ENCODE data around the gene CCL15. TPM values are rescaled to one million over a fixed set of nuclear protein-coding genes. Genes with fewer than 3 reads are reported as not detected.

Gene CCL15
- total RNA-seq, 1 donor from 2014 or later: not detected

GRCh38 chr17:35981246-35981645 lies 20.1 kb downstream of the CCL15 start, which contains the start of gene CCL16:
CCL16 (minus strand) TSS chr17:35981497; CDS start chr17:35981420, 77 bp downstream.
- Mint-ChIP-seq H3K4me3 (no peak within 1 kb of the TSS), H3K27ac (no peak within 1 kb of the TSS), H3K27me3 (peaks cover 10% of the 10 kb centered on the region), H3K36me3 (ENCODE audit: low read depth) (no peaks in the 10 kb centered on the region), H3K9me3 (no peaks in the 10 kb centered on the region), H3K4me1 (no peaks in the 10 kb centered on the region)
- intact Hi-C loops (cut with micrococcal nuclease): no loop called here
- no peak for DNase-seq

- Mint-ChIP-seq H3K4me1 (no peaks in the 10 kb centered on the region), H3K27ac (no peak overlapping the region), H3K9me3 (no peaks in the 10 kb centered on the region), H3K27me3 (peaks cover 10% of the 10 kb centered on the region), H3K4me3 (no peak overlapping the region), H3K36me3 (ENCODE audit: low read depth) (no peaks in the 10 kb centered on the region)
- intact Hi-C loops (cut with micrococcal nuclease): loop anchor here (5.0 kb wide), 1 partner anchor 504 kb away; no protein-coding TSS in a partner anchor
- DNase-seq: no peak
Measured at GRCh38 chr17:35978346-35978745, 23.0 kb downstream of the CCL15 start.

GRCh38 chr17:35977509-35977908 lies 23.8 kb downstream of the CCL15 start:
- Mint-ChIP-seq H3K9me3 (no peaks in the 10 kb centered on the region), H3K27ac (no peak overlapping the region), H3K27me3 (peaks cover 10% of the 10 kb centered on the region), H3K4me1 (no peaks in the 10 kb centered on the region), H3K4me3 (no peak overlapping the region), H3K36me3 (ENCODE audit: low read depth) (no peaks in the 10 kb centered on the region)
- no peak for DNase-seq
- intact Hi-C loops (cut with micrococcal nuclease): loop anchor here (5.0 kb wide), 1 partner anchor 505 kb away; no protein-coding TSS in a partner anchor

GRCh38 chr17:35973333-35974260 lies 27.8 kb downstream of the CCL15 start:
- Mint-ChIP-seq H3K27ac (no peak overlapping the region), H3K9me3 (no peaks in the 10 kb centered on the region), H3K27me3 (peaks cover 8% of the 10 kb centered on the region), H3K4me3 (no peak overlapping the region), H3K4me1 (peaks cover 5% of the 10 kb centered on the region), H3K36me3 (ENCODE audit: low read depth) (no peaks in the 10 kb centered on the region)
- no peak for DNase-seq
- intact Hi-C loops (cut with micrococcal nuclease): no loop called here

GRCh38 chr17:35972945-35973332 lies 28.4 kb downstream of the CCL15 start:
- Mint-ChIP-seq H3K36me3 (ENCODE audit: low read depth) (no peaks in the 10 kb centered on the region), H3K27ac (no peak overlapping the region), H3K27me3 (peaks cover 8% of the 10 kb centered on the region), H3K9me3 (no peaks in the 10 kb centered on the region), H3K4me3 (no peak overlapping the region), H3K4me1 (peaks cover 5% of the 10 kb centered on the region)
- DNase-seq: no peak
- intact Hi-C loops (cut with micrococcal nuclease): no loop called here

GRCh38 chr17:35972535-35972934 lies 28.8 kb downstream of the CCL15 start:
- no peaks in the 10 kb centered on the region for H3K9me3 Mint-ChIP-seq
- no peak for DNase-seq
- H3K36me3 Mint-ChIP-seq (ENCODE audit: low read depth): no peaks in the 10 kb centered on the region
- intact Hi-C loops (cut with micrococcal nuclease): no loop called here
- H3K27me3 Mint-ChIP-seq: peaks cover 8% of the 10 kb centered on the region
- H3K27ac Mint-ChIP-seq: no peak overlapping the region
- H3K4me1 Mint-ChIP-seq: peaks cover 5% of the 10 kb centered on the region
- no peak overlapping the region for H3K4me3 Mint-ChIP-seq

- Mint-ChIP-seq H3K27me3 (peaks cover 8% of the 10 kb centered on the region), H3K36me3 (ENCODE audit: low read depth) (no peaks in the 10 kb centered on the region), H3K9me3 (no peaks in the 10 kb centered on the region), H3K4me3 (no peak overlapping the region), H3K4me1 (peaks cover 5% of the 10 kb centered on the region), H3K27ac (no peak overlapping the region)
- intact Hi-C loops (cut with micrococcal nuclease): no loop called here
- no peak for DNase-seq
Measured at GRCh38 chr17:35972066-35972465, 29.3 kb downstream of the CCL15 start.

GRCh38 chr17:35969558-35970380 lies 31.6 kb downstream of the CCL15 start:
- DNase-seq: peak; percentile 92
- H3K27ac Mint-ChIP-seq: no peak overlapping the region
- H3K4me1 Mint-ChIP-seq: peaks cover 5% of the 10 kb centered on the region
- H3K36me3 Mint-ChIP-seq (ENCODE audit: low read depth): no peaks in the 10 kb centered on the region
- no peak overlapping the region for H3K4me3 Mint-ChIP-seq
- H3K27me3 Mint-ChIP-seq: peaks cover 3% of the 10 kb centered on the region
- intact Hi-C loops (cut with micrococcal nuclease): loop anchor here (1.0 kb wide), 2 partner anchors 103 to 180 kb away; no protein-coding TSS in a partner anchor
- H3K9me3 Mint-ChIP-seq: no peaks in the 10 kb centered on the region

GRCh38 chr17:35968520-35969054 lies 32.8 kb downstream of the CCL15 start:
- peaks cover 11% of the 10 kb centered on the region for H3K27me3 Mint-ChIP-seq

GRCh38 chr17:35965272-35965671 lies 36.1 kb downstream of the CCL15 start:
- no peaks in the 10 kb centered on the region for H3K36me3 Mint-ChIP-seq (ENCODE audit: low read depth)
- peaks cover 19% of the 10 kb centered on the region for H3K27me3 Mint-ChIP-seq
- no peak overlapping the region for H3K27ac Mint-ChIP-seq
- no peak overlapping the region for H3K4me3 Mint-ChIP-seq
- peaks cover 5% of the 10 kb centered on the region for H3K4me1 Mint-ChIP-seq
- H3K9me3 Mint-ChIP-seq: no peaks in the 10 kb centered on the region
- intact Hi-C loops (cut with micrococcal nuclease): no loop called here
- no peak for DNase-seq

More at GRCh38 chr17:35968520-35969054, 32.8 kb downstream of the CCL15 start:
- Mint-ChIP-seq H3K4me1 (peaks cover 5% of the 10 kb centered on the region), H3K9me3 (no peaks in the 10 kb centered on the region), H3K36me3 (ENCODE audit: low read depth) (no peaks in the 10 kb centered on the region), H3K4me3 (no peak overlapping the region), H3K27ac (no peak overlapping the region)
- DNase-seq: no peak
- intact Hi-C loops (cut with micrococcal nuclease): loop anchor here (1.0 kb wide), 2 partner anchors 104 to 181 kb away; no protein-coding TSS in a partner anchor

GRCh38 chr17:35963663-35964062 lies 37.7 kb downstream of the CCL15 start:
- Mint-ChIP-seq H3K27me3 (peaks cover 21% of the 10 kb centered on the region), H3K4me1 (no peaks in the 10 kb centered on the region), H3K4me3 (no peak overlapping the region), H3K9me3 (no peaks in the 10 kb centered on the region), H3K36me3 (ENCODE audit: low read depth) (no peaks in the 10 kb centered on the region), H3K27ac (no peak overlapping the region)
- DNase-seq: no peak
- intact Hi-C loops (cut with micrococcal nuclease): no loop called here

- Mint-ChIP-seq H3K9me3 (no peaks in the 10 kb centered on the region), H3K27ac (no peak overlapping the region), H3K36me3 (ENCODE audit: low read depth) (no peaks in the 10 kb centered on the region), H3K27me3 (peaks cover 38% of the 10 kb centered on the region), H3K4me1 (no peaks in the 10 kb centered on the region), H3K4me3 (no peak overlapping the region)
- intact Hi-C loops (cut with micrococcal nuclease): no loop called here
- DNase-seq: no peak
Measured at GRCh38 chr17:35953720-35954119, 47.6 kb downstream of the CCL15 start.

- Mint-ChIP-seq H3K9me3 (no peaks in the 10 kb centered on the region), H3K4me1 (no peaks in the 10 kb centered on the region), H3K4me3 (no peak overlapping the region), H3K36me3 (ENCODE audit: low read depth) (no peaks in the 10 kb centered on the region), H3K27me3 (peaks cover 18% of the 10 kb centered on the region), H3K27ac (no peak overlapping the region)
- intact Hi-C loops (cut with micrococcal nuclease): no loop called here
- DNase-seq: no peak
Measured at GRCh38 chr17:35949401-35949800, 52.0 kb downstream of the CCL15 start.

Measured in activated CD4-positive, alpha-beta T cell treated with anti-CD3 and anti-CD28 coated beads, Interleukin-2, amount 10 ng/mL, durations not matched to agents 24 days and 14 days (primary cell).